HG03558 (cell line): ENCODE data around the gene KIF1B.
A peak's percentile ranks its signal among the peaks of the same experiment; 100 is the strongest.

Source experiments
- ATAC-seq: cut with Tn5 transposase; IDR thresholded peaks from one replicate; pipeline ENCODE4 v1.9.1; 2021; ENCODE audit warnings: moderate number of reproducible peaks; ENCODE audit not compliant: unreplicated experiment; ENCODE audit errors: extremely low read depth

KIF1B gene

DNA sequence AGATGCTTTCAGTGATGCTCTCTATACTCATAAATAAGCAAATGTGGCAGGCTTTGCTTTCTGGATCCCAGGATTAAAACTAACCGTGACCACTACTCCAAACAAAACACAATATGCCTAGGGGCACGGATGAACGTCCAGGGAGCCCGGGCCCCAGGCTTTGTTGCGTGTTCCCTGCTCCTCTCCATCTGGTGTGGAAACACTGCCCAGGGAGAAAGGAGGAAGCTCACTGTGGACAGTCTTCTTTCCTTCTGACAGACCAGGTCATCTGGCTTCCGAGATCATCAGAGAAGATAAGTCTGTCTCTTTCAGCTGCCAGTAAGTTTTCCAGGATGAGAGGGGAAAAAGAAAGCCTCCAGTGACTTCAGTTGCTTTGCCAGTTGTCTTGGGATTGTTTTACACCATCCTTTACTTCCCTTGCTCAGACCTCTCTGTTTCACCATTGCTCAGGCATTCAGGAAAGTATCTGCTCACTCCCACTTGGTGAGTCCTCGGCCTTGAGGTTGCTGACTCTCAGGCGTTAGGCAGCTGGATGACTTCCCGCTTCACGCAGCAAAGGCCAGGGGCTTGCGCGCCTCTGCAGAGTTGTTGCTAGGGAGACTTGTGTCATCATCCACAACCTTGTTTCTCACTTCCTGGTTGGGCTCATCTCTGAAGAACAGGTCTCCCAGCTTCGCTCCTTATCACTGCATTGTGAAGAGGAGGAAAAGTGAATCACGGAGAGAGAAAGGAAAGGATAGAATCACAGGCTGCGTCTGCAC lies 167.9 kb downstream of the KIF1B start:
- ATAC-seq: no peak

DNA sequence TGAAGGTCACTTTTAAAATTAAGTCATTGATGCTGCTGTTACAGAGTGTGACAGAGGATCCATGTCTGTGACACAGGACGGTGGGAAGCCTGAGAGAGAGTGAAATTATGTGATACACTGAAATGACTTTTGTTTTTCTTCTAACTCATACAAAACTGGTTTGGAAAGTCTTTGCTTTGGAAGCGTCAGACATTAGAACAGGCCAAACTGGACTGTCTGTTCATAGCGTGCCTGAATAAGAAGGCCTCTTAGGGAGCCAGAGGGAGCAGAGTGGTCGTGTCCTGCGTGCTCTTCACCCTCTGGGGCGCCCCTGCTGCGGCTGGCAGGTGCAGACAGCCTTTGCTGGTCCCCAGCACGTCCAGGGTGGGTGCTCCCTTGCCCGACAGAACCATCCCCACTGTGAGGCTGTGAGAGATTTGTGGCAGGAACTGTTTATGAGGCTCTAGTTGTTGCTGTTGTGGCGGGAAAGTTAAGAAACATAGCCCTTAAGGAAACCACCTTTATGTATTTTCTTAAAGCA lies 168.8 kb downstream of the KIF1B start:
- ATAC-seq: no peak

DNA sequence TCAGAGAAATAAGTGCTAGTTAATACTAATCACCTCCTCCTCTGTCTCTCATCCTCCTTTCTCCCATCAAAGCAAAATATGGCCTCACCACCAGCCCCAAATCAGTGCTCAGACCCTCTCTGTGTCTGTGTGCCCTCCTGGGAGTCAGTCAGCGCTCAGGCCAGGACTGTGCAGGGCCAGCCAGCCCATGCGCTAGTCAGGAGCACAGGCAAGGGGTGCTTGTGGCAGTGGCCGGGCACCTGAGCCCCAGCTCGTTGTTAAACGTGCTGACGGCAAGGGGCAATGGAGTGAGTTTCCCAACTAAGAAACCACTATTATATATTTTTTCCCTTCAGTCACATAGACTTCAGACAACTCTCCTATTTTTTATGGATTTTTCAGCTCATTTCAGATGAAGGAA lies 169.3 kb downstream of the KIF1B start:
- ATAC-seq: no peak

DNA sequence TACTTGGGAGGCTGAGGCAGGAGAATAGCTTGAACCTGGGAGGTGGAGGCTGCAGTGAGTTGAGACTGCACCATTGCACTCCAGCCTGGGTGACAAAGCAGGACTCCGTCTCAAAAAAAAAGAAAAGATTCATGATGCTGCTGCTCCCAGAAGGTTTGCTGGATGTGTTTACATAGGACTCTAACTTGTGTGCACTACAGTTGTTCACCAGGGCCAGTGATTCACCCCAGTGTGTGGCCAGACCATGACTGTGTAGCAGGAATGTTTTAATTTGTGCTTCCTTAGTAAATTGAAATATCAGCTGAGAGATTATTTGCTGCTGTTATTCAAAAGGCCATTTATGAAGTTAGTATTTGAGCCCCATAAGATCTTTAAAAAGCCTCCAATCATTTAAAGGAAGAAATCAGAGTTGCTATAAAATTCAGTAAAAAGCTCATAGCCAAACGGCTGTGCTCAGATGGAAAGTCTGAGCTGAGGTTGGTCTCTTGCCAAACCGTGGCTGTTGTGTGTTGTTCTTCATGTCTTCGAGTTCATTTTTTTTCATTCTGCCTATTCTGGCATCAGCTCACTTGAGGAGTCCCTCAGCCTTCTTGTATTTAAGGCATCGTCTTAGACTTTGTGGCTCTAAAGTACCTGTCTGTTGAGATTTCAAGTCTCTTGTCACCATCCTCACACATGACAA lies 170.4 kb downstream of the KIF1B start:
- no peak for ATAC-seq

DNA sequence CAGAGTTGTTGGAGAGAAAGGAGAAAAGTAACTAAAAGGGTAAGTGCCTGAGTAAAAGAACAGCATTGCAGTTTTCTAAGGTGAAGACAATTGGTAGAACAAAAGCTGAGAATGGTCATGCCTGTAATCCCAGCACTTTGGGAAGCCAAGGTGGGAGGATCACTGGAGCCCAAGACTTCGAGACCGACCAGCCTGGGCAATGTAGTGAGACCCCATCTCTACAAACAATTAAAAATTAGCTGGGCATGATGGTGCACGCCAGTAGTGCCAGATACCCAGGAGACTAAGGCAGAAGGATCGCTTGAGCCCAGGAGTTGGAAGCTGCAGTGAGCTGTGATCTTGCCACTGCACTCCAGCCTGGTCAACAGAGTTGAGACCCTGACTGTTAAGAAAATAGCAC lies 173.3 kb downstream of the KIF1B start:
- no peak for ATAC-seq

DNA sequence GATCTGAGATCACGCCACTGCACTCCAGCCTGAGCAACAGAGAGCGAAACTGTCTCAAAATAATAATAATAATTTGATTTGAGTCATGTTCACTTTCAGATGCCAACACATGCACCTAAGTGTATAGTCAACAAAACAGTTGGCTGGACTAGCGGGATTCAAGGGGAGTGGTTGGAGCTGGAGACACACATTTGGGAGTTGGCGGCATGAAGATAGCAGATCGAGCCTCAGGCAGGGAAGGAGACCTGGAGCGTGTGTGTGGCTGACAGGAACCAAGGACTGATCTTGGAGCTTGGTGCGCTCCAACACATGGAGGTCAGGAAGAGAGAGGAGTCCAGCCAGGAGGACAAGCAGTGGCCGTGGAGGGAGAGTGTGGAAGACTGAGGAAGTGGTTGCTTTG lies 173.8 kb downstream of the KIF1B start:
- no peak for ATAC-seq

DNA sequence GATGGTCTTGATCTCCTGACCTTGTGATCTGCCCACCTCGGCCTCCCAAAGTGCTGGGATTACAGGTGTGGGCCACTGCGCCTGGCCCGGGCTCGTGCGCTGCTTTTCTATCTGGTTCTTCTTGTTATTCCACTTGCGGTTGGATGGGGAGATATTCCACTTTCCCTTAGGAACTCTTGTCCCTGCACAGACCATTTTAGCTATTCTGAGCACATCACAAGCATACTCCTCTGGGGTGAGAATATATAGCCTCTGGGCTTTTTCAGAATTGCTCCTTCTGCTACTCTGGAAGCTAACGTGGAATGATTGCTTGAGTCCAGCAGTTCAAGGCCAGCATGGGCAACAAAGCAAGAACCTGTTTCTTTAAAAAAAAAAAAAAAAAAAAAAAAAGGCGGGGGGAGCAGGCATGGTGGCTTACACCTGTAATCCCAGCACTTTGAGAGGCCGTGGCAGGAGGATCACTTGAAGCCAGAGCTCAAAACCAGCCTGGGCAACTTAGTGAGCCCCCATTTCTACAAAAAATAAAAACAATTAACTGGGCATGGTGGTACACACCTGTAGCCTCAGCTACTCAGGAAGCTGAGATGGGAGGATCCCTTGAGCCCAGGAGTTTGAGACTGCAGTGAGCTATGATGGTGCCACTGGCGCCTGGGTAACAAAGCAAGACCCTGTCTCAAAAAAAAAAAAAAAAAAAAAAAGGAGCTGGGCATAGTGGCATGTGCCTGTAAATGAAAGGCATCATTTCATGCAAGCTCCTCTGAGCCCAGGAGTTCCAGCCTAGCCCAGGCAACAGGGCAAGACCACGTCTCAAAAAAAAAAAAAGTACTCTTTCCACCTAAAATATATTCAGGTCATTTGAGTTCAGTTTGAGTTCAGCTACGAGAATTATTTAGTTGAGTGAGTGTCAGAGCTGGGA lies 176.6 kb downstream of the KIF1B start:
- no peak for ATAC-seq

DNA sequence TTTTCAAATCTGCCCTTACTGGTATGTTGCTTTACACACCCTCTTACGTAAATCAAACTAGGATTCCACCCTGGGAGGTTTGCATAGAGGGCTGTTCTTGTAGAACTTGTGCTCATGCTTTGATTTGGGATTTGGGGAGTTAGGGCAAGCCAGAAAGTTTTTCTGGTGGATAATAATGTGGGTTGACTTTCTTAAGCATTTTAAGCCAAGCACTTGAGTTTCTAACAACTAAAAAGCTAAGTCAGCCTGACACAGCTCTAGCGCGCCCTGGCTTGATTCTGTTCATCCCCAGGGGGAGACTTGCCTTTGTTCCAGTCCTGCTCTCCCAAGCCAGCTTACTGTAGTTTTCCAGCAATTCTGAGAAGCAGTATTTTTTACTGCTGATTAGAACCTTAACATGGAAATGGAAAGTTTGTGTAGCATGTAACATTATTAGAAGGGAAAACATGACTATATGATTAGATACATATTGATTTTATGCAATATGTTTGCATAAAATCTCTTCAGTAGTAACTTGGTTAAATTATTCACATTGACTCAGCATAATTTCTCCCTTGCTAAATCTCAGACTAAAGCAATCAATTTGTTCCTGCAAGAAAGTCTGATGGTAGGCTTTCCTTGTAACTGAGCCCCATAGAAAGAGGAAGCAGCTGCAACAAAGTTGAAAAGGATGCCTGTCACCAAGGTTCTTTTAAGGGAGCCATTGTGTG lies 177.5 kb downstream of the KIF1B start:
- ATAC-seq: no peak

DNA sequence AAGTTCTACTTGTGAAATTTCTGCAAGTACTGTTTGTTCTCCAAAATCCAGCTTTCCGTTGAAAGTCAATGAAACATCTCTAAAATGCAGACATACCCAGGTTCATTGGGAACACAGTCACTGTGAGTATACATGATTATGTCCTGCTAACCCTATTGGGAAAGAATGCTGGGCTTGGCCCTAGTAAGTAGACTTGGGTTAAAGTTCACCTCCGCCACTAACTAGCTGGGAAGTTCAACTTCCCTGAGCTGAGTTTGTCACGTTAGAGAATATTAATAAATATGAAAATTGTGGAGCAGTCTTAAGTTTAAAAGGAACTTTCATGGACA lies 178.0 kb downstream of the KIF1B start:
- no peak for ATAC-seq

DNA sequence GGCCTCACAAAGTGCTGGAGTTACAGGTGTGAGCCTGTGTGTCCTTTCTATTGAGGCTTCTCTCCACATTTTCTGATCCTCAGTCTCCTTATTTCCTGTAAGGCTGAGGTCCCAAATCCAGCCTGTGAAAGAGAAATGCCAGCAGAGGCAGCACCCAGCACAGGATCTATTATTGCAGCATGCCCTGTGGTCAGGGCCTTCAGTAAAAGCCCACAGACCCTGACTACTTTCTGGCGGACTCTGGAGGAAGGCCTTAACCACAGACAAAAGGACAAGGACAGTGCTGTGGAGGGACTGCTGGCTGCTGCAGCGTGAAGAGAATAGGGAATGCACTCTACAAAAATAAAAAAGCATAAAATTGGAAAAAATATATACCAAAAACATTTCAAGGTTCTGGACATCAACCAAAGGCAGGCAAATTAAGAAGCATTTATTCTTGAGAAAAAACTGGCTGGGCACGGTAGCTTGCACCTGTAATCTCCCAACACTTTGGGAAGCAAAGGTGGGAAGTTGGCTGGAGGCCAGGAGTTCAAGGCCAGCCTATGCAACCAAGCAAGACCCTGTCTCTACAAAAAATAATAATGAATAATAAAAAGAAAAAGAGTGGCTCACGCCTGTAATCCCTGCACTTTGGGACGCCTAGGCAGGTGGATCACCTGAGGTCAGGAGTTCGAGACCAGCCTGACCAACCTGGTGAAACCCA lies 179.1 kb downstream of the KIF1B start:
- ATAC-seq: no peak

DNA sequence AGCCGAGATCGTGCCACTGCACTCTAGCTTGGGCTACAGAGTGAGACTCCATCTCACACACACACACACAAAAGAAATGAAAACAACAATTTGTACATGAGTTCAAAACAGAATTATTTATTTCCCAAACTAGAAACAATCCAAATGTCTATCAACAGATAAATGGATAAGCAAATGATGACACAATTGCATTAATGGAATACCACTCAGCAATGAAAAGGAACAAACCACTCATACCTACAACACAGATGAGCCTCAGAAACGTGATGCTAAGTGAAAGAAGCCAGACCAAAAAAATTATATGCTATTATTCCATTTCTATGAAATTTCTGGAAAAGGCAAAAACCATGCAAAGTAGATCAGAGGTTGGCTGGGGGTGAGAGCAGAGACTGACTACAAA lies 186.5 kb downstream of the KIF1B start:
- no peak for ATAC-seq

DNA sequence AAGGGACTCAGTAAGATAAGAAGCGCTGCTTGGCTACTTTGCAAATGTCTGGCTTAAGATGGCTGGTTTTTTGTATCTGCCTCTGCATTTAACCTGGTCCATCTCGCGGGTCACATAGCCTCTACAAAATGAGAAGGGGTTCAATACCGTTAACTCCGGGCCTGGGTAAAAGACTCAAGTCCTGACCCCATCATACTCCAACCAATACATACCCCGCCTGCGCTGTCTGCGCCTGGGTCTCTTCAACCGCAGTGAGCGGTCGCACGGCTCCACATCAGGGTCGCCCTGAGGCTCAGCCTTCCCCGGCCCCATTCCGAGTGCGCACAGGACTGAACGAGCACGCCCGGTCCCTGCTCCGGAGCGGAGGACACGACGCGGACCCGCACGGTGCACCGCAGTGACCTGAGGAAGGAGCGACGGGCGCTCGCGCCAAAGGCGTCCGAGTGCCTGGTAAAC lies 187.9 kb downstream of the KIF1B start:
- no peak for ATAC-seq

DNA sequence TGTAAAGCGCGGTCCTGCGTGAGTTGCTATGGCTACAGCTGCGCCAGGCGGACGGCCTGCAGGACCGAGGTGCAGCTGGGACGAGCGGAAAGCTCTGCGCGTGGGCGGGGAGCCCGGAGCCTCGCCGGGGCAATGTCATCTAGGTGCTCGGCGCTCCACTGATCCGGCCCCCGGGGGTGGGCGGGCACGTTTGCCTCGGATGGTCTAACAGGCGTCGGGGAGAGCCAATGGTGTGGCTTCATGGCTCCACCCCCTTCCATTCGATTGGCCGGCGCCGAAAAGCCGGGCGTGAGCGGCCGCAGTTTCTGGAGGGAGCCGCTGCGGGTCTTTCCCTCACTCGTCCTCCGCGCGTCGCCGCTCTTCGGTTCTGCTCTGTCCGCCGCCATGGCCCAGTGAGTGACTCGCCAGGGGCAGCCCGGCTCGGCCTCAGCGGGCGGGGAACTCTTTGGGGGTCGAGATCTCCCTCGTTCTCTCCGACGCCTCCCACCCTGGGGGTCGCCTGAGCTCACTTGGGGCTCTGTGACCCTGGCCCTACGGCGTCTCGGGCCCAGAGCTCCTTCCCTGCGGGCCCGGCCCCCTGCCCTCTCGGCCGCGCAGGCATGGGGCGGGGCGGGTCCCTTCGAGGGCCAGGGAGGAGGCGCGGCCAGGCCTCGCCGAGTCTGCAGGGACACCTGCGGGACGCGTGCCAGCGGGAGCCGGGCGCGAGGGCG lies 188.5 kb downstream of the KIF1B start, which contains the start of gene PGD:
Gene PGD (plus strand): TSS at position 331 of the 710 bp plus-strand sequence. CDS start 54 bp downstream, at position 385.
- peak; percentile 88 for ATAC-seq

DNA sequence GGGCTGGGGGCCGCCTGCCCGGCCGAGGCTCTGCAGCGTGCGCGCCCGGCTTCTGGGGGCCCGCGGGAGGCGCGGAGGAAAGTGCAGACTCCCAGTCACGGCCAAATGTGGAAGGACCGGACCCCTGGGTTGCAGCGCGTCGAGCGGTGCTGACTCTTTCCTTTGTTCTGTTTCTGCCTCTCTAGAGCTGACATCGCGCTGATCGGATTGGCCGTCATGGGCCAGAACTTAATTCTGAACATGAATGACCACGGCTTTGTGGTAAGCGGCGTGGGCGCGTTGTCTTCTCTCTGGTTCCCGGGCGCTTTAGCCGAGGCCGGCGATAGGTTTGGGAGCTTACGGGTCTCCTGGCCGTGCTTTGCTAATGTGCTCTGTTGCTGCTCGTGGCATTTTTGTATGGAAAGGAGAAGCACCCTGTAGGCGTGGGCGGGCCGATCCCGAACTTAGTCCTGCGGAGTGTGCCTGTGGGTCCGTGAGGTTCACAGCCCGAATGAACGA lies 189.1 kb downstream of the KIF1B start:
- ATAC-seq: no peak

DNA sequence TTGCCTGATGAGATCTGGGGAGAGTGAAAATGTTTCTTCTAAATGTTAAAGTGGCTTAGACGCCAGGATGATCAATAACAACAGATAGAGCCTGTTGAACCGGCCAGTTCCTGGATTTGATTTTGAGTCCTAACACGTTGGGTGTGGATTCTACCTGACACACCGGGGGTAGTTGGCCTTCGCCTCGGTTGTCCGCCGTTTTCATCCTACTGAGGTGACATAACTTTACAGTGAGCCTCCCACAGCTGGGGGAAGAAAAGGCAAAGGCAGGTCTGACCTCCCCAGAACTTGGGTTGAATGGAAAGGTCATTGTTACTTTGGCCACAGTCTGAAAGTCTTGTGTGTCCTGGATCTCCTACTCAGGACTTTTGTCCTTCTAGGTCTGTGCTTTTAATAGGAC lies 189.6 kb downstream of the KIF1B start:
- no peak for ATAC-seq

DNA sequence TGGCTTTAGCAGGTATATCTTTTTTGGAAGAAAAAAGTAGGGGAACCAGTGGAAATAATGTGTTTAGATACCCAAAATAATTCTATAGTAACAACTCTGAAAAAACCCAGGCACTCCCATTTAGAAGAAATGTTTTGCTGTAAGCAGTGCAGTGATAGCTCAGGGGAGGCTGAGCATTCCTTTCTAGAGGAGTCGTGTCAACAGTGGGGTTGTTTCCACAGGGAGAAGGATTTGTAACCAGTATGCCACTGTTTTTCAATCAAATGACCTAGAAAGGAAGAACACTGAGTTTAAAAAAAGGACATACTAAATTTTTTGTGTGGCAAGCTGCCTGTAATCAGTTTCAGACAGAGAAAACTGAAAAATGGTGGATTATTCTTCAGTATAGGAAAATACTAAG lies 190.9 kb downstream of the KIF1B start:
- no peak for ATAC-seq

DNA sequence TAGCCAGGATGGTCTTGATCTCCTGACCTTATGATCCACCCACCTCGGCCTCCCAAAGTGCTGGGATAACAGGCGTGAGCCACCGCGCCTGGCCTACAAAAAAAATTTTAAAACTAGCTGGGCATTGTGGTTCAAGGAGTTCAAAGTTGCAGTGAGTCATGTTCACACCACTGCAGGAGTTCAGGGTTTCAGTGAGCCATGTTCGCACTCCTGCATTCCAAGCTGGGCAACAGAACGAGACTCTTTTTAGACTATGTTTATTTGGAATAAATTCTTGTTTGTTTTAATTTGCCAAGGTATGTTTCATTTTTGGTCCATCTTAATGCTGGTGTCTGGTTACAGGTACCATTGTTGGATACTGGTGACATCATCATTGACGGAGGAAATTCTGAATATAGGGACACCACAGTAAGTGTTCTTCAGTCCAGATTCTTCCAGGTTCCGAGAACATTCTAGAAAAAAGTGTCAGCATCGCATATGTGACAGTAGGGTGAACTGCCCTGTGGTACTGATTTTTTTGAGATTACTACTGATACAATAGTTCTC lies 192.4 kb downstream of the KIF1B start:
- no peak for ATAC-seq

DNA sequence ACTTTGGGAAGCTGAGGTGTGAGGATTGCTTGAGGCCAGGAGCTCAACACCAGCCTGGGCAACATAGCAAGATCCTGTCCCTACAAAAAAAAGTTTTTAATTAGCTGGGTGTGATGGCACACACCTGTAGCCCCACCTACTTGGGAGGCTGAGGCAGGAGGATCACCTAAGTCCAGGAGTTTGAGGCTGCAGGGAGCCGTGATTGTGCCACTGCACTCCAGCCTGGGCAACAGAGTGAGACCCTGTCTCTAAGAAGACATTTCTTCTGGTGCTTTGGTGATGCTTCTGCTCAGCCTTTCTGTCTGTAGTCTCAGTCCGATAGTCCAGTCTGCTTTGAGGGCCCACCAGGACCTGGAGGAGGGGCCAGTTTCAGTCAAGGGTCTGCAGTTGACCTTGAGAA lies 196.8 kb downstream of the KIF1B start:
- ATAC-seq: no peak
